OCI-LY1 (cell line): ENCODE measurements around the gene KCNMA1.

ENCODE experiments used
- H2AFZ ChIP-seq: fragments of 200-600 bp; sonication (generic), shearing (Covaris generic); 2 replicates; pipeline ENCODE4 v1.6.0; 2014; ENCODE audit warnings: antibody characterized with exemption, mild to moderate bottlenecking, low read length
- H3F3A ChIP-seq: fragments of 200-600 bp; sonication (generic), shearing (Covaris generic); 2 replicates; pipeline ENCODE4 v1.6.0; 2014; ENCODE audit warnings: mild to moderate bottlenecking, antibody characterized with exemption, low read length, moderate library complexity; ENCODE audit not compliant: insufficient read depth
- H3K27ac ChIP-seq: fragments of 200-600 bp; sonication (generic); 2 replicates; pipeline ENCODE4 v1.5.1; 2014; ENCODE audit warnings: low read length, mixed run types, mild to moderate bottlenecking, low read depth; ENCODE audit not compliant: poor library complexity, severe bottlenecking
- H3K27me3 ChIP-seq: fragments of 200-600 bp; sonication (generic); 2 replicates; pipeline ENCODE4 v1.6.0; 2014; ENCODE audit warnings: antibody characterized with exemption, mild to moderate bottlenecking, low read length, moderate library complexity; ENCODE audit not compliant: insufficient read depth
- H3K36me3 ChIP-seq: fragments of 200-600 bp; sonication (generic); 2 replicates; pipeline ENCODE4 v1.6.1; 2014; ENCODE audit warnings: mild to moderate bottlenecking, antibody characterized with exemption, low read length, moderate library complexity, mixed read lengths; ENCODE audit not compliant: insufficient read depth
- H3K4me1 ChIP-seq: fragments of 200-600 bp; sonication (generic); 2 replicates; pipeline ENCODE4 v1.5.1; 2014; ENCODE audit warnings: mild to moderate bottlenecking, low read length, moderate library complexity; ENCODE audit not compliant: insufficient read depth, severe bottlenecking
- H3K4me2 ChIP-seq: fragments of 200-600 bp; sonication (generic), shearing (Covaris generic); 2 replicates; pipeline ENCODE4 v1.6.1; 2014; ENCODE audit warnings: low read length
- H3K4me3 ChIP-seq: fragments of 200-600 bp; sonication (generic); 2 replicates; pipeline ENCODE4 v1.5.1; 2014; ENCODE audit warnings: low read length, low read depth, mild to moderate bottlenecking, mixed read lengths; ENCODE audit not compliant: poor library complexity, severe bottlenecking
- H3K79me2 ChIP-seq: fragments of 200-600 bp; shearing (Covaris generic); 2 replicates; pipeline ENCODE4 v1.6.1; 2016; ENCODE audit warnings: mixed run types, low read length, mixed read lengths; ENCODE audit not compliant: insufficient read depth
- H3K9ac ChIP-seq: fragments of 200-600 bp; sonication (generic), shearing (Covaris generic); 2 replicates; pipeline ENCODE4 v1.6.1; 2014; ENCODE audit warnings: mild to moderate bottlenecking, low read length, mixed read lengths
- H3K9me2 ChIP-seq: fragments of 200-600 bp; sonication (generic), shearing (Covaris generic); 2 replicates; pipeline ENCODE4 v1.6.1; 2014; ENCODE audit warnings: low read depth, mild to moderate bottlenecking, low read length, mixed read lengths
- H3K9me3 ChIP-seq: fragments of 200-600 bp; shearing (Covaris generic); 2 replicates; pipeline ENCODE4 v1.6.1; 2014; ENCODE audit warnings: low read length, mixed read lengths
- H4K20me1 ChIP-seq: fragments of 200-600 bp; sonication (generic), shearing (Covaris generic); 2 replicates; pipeline ENCODE4 v1.6.0; 2016; ENCODE audit warnings: mild to moderate bottlenecking, low read length; ENCODE audit not compliant: insufficient read depth
- CTCF ChIP-seq: fragments of 200-600 bp; sonication (generic), shearing (Covaris generic); IDR thresholded peaks from 2 replicates; pipeline ENCODE4 v1.5.1; 2017; ENCODE audit warnings: mild to moderate bottlenecking, antibody characterized with exemption, low read length, moderate library complexity, mixed read lengths
- EZH2 ChIP-seq: fragments of 200-600 bp; sonication (generic), shearing (Covaris generic); IDR thresholded peaks from 2 replicates; pipeline ENCODE4 v1.8.0; 2017; ENCODE audit warnings: borderline replicate concordance, mixed run types, mild to moderate bottlenecking, antibody characterized with exemption, low read length, moderate library complexity, mixed read lengths

Gene KCNMA1

GRCh38 chr10:77455561-77455960, 182.0 kb downstream of the KCNMA1 start:
- Histone ChIP-seq H3K27me3 (no peaks in the 10 kb centered on the region), H3K27ac (no peak overlapping the region), H3F3A (no peaks in the 10 kb centered on the region), H3K79me2 (no peaks in the 10 kb centered on the region), H3K4me1 (no peaks in the 10 kb centered on the region), H3K9ac (no peak overlapping the region), H2AFZ (no peak overlapping the region), H4K20me1 (no peaks in the 10 kb centered on the region), H3K9me2 (no peaks in the 10 kb centered on the region), H3K36me3 (no peaks in the 10 kb centered on the region), H3K9me3 (no peaks in the 10 kb centered on the region), H3K4me3 (no peak overlapping the region), H3K4me2 (no peak overlapping the region)
- TF ChIP-seq EZH2 (no peak), CTCF (no peak)

- Histone ChIP-seq H3K79me2 (no peaks in the 10 kb centered on the region), H3K4me3 (no peak overlapping the region), H4K20me1 (no peaks in the 10 kb centered on the region), H2AFZ (no peak overlapping the region), H3K9me3 (no peaks in the 10 kb centered on the region), H3K27me3 (no peaks in the 10 kb centered on the region), H3K27ac (no peak overlapping the region), H3F3A (no peaks in the 10 kb centered on the region), H3K9me2 (no peaks in the 10 kb centered on the region), H3K36me3 (no peaks in the 10 kb centered on the region), H3K4me2 (no peak overlapping the region), H3K9ac (no peak overlapping the region), H3K4me1 (no peaks in the 10 kb centered on the region)
- TF ChIP-seq EZH2 (no peak), CTCF (no peak)
These were observed 184.6 kb downstream of the KCNMA1 start for GRCh38 chr10:77452952-77453564.

- Histone ChIP-seq H3K4me3 (no peak overlapping the region), H2AFZ (no peak overlapping the region), H3K36me3 (no peaks in the 10 kb centered on the region), H3F3A (no peaks in the 10 kb centered on the region), H4K20me1 (no peaks in the 10 kb centered on the region), H3K9me2 (no peaks in the 10 kb centered on the region), H3K79me2 (no peaks in the 10 kb centered on the region), H3K4me1 (no peaks in the 10 kb centered on the region), H3K4me2 (no peak overlapping the region), H3K9me3 (no peaks in the 10 kb centered on the region), H3K27ac (no peak overlapping the region), H3K27me3 (no peaks in the 10 kb centered on the region), H3K9ac (no peak overlapping the region)
- TF ChIP-seq CTCF (no peak), EZH2 (no peak)
These were observed 185.7 kb downstream of the KCNMA1 start for GRCh38 chr10:77451886-77452285.
